ENCODE results near the gene EDN1. TPM values are rescaled to one million over a fixed set of nuclear protein-coding genes. Genes with fewer than 3 reads are reported as not detected.

EDN1 gene
- total RNA-seq, 1 donor from 2014 or later: 8.3 TPM

- Mint-ChIP-seq H3K36me3 (ENCODE audit: low read depth, unreplicated experiment) (no peaks in the 10 kb centered on the region), H3K27ac (ENCODE audit: unreplicated experiment) (no peak overlapping the region), H3K27me3 (ENCODE audit: unreplicated experiment) (peaks cover 2% of the 10 kb centered on the region), H3K4me3 (ENCODE audit: unreplicated experiment) (no peak overlapping the region), H3K9me3 (ENCODE audit: unreplicated experiment) (no peaks in the 10 kb centered on the region), H3K4me1 (ENCODE audit: unreplicated experiment) (peaks cover 9% of the 10 kb centered on the region)
- TF ChIP-seq, protein P1, sequence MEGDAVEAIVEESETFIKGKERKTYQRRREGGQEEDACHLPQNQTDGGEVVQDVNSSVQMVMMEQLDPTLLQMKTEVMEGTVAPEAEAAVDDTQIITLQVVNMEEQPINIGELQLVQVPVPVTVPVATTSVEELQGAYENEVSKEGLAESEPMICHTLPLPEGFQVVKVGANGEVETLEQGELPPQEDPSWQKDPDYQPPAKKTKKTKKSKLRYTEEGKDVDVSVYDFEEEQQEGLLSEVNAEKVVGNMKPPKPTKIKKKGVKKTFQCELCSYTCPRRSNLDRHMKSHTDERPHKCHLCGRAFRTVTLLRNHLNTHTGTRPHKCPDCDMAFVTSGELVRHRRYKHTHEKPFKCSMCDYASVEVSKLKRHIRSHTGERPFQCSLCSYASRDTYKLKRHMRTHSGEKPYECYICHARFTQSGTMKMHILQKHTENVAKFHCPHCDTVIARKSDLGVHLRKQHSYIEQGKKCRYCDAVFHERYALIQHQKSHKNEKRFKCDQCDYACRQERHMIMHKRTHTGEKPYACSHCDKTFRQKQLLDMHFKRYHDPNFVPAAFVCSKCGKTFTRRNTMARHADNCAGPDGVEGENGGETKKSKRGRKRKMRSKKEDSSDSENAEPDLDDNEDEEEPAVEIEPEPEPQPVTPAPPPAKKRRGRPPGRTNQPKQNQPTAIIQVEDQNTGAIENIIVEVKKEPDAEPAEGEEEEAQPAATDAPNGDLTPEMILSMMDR (IDR thresholded peaks at IDR 0.05; ENCODE audit: unreplicated experiment): no peak
- DNase-seq (ENCODE audit: low spot score): no peak
These were observed 43.0 kb downstream of the EDN1 start for GRCh38 chr6:12333128-12333527.

GRCh38 chr6:12334526-12335130, 44.5 kb downstream of the EDN1 start:
- Mint-ChIP-seq H3K4me3 (ENCODE audit: unreplicated experiment) (no peak overlapping the region), H3K36me3 (ENCODE audit: low read depth, unreplicated experiment) (no peaks in the 10 kb centered on the region), H3K4me1 (ENCODE audit: unreplicated experiment) (peaks cover 9% of the 10 kb centered on the region), H3K9me3 (ENCODE audit: unreplicated experiment) (no peaks in the 10 kb centered on the region), H3K27ac (ENCODE audit: unreplicated experiment) (no peak overlapping the region), H3K27me3 (ENCODE audit: unreplicated experiment) (peaks cover 2% of the 10 kb centered on the region)
- no peak for DNase-seq (ENCODE audit: low spot score)
- TF ChIP-seq, protein P1 (IDR thresholded peaks at IDR 0.05; ENCODE audit: unreplicated experiment): no peak

- DNase-seq (ENCODE audit: low spot score): no peak
- TF ChIP-seq, protein P1 (IDR thresholded peaks at IDR 0.05; ENCODE audit: unreplicated experiment): no peak
- Mint-ChIP-seq H3K27ac (ENCODE audit: unreplicated experiment) (no peak overlapping the region), H3K27me3 (ENCODE audit: unreplicated experiment) (peaks cover 2% of the 10 kb centered on the region), H3K4me3 (ENCODE audit: unreplicated experiment) (no peak overlapping the region), H3K36me3 (ENCODE audit: low read depth, unreplicated experiment) (no peaks in the 10 kb centered on the region), H3K4me1 (ENCODE audit: unreplicated experiment) (peaks cover 9% of the 10 kb centered on the region), H3K9me3 (ENCODE audit: unreplicated experiment) (no peaks in the 10 kb centered on the region)
These were observed 45.0 kb downstream of the EDN1 start for GRCh38 chr6:12335131-12335527.

DNA sequence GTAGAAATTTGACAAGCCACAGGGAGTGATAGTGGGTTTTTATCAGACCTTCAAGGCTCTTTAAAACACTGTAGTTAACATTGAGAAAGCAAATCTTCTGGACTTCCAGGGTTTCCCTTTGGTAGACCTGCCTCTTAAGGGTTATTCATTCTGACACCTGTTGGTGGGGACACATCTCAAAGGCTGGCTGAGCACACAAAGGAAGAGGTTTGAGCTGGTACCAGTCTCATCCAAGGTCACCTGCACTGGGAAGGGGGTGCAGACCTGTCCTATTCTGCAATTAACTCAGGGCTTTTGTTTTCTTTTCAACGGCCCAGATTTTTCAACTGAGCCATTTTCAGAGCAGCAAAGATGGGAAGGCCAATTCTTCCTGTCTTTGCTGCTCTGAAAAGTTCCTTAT, 45.6 kb downstream of the EDN1 start:
- peaks cover 2% of the 10 kb centered on the region for H3K27me3 Mint-ChIP-seq (ENCODE audit: unreplicated experiment)

More for the DNA sequence above, 45.6 kb downstream of the EDN1 start:
- no peak for DNase-seq (ENCODE audit: low spot score)
- H3K27ac Mint-ChIP-seq (ENCODE audit: unreplicated experiment): peak overlapping the region; percentile 65
- H3K4me1 Mint-ChIP-seq (ENCODE audit: unreplicated experiment): peaks cover 9% of the 10 kb centered on the region
- H3K36me3 Mint-ChIP-seq (ENCODE audit: low read depth, unreplicated experiment): no peaks in the 10 kb centered on the region
- TF ChIP-seq, protein P1 (IDR thresholded peaks at IDR 0.05; ENCODE audit: unreplicated experiment): no peak
- H3K9me3 Mint-ChIP-seq (ENCODE audit: unreplicated experiment): no peaks in the 10 kb centered on the region
- no peak overlapping the region for H3K4me3 Mint-ChIP-seq (ENCODE audit: unreplicated experiment)
